K562 (cell line): ENCODE data around the gene CDC42EP2. TPM values are rescaled to one million over a fixed set of nuclear protein-coding genes. Genes with fewer than 3 reads are reported as not detected.

ENCODE experiments used
- HDAC1 ChIP-seq, 2 experiments: fragments of 450-650 bp; IDR thresholded peaks; 2 replicates each; pipeline ENCODE4 v1.6.1; 2016 to 2017; ENCODE audit warnings: inconsistent platforms in 1 of 2, mild to moderate bottlenecking in 1 of 2, moderate library complexity in 1 of 2
- RBM17 ChIP-seq: fragments of 200-400 bp; formaldehyde crosslinking; IDR thresholded peaks from 2 replicates; pipeline ENCODE4 v1.6.1; 2017; ENCODE audit warnings: low read depth, mild to moderate bottlenecking, low read length, borderline replicate concordance
- RHOXF2B ChIP-seq: fragments of 250-450 bp; sonication (Bioruptor Pico); conservative IDR thresholded peaks from 2 replicates; pipeline ENCODE4 v1.5.1; 2021
- polyA plus RNA-seq, 8 experiments: library from polyadenylated mRNA; depleted of rRNA in 4 of 8; stranded (reverse) in 5 of 8; unstranded in 3 of 8; fragments of >200 nt; fragmentation: Nextera tagmentation in 2 of 8; fragmentation: Illumina TruSeq in 1 of 8; extraction: Ambion mirVana in 2 of 8; extraction: Trizol in 1 of 8; gene quantifications; 2 replicates each; pipeline versions ENCODE4 v1.2.1 to v1.2.3, GENCODE V29; 2011 to 2014; ENCODE audit warnings: inconsistent platforms in 1 of 8, missing spikeins in 1 of 8
- total RNA-seq, 7 experiments: library from RNA; depleted of rRNA in 6 of 7; stranded (reverse); fragments of >200 nt in 6 of 7; fragmentation: Illumina TruSeq in 2 of 7; extraction: Trizol in 2 of 7; gene quantifications; 2 replicates each; pipeline versions ENCODE4 v1.2.1 to v1.2.3, GENCODE V29; 2011 to 2021; ENCODE audit warnings: low replicate concordance in 1 of 7
- TF ChIP-seq, protein P1 (sequence below), 2 experiments: fragments of 450-650 bp in 1 of 2; sonication (generic) in 1 of 2; formaldehyde crosslinking in 1 of 2; IDR thresholded peaks; 2 replicates each; pipeline versions ENCODE4 v1.7.1 to v1.9.0; 2016 to 2022; ENCODE audit warnings: inconsistent platforms in 1 of 2, mild to moderate bottlenecking in 1 of 2, missing genetic modification reagents in 1 of 2
- TF ChIP-seq, protein P2 (sequence below), 2 experiments: fragments of 450-650 bp; conservative IDR thresholded peaks; 2 replicates each; pipeline ENCODE4 v1.6.1; 2017; ENCODE audit warnings: mild to moderate bottlenecking in 2 of 2, moderate library complexity in 2 of 2
- TF ChIP-seq, protein P3 (sequence below): fragments of 450-650 bp; IDR thresholded peaks from 2 replicates; pipeline ENCODE4 v1.7.1; 2018; ENCODE audit warnings: mild to moderate bottlenecking, low read depth; ENCODE audit not compliant: partially characterized antibody
- TF ChIP-seq, protein P4 (sequence below): sonication (generic); formaldehyde crosslinking; IDR thresholded peaks from 2 replicates; pipeline ENCODE4 v1.8.1; 2023; ENCODE audit warnings: mild to moderate bottlenecking, missing genetic modification reagents

CDC42EP2 gene
- total and polyA plus RNA-seq, 9 of the 15 experiments (the other 6 are each of a cell fraction or from before 2014, with no cell fraction given) = 0.27 to 3.5 (median 0.83) TPM; not detected in 1

DNA sequence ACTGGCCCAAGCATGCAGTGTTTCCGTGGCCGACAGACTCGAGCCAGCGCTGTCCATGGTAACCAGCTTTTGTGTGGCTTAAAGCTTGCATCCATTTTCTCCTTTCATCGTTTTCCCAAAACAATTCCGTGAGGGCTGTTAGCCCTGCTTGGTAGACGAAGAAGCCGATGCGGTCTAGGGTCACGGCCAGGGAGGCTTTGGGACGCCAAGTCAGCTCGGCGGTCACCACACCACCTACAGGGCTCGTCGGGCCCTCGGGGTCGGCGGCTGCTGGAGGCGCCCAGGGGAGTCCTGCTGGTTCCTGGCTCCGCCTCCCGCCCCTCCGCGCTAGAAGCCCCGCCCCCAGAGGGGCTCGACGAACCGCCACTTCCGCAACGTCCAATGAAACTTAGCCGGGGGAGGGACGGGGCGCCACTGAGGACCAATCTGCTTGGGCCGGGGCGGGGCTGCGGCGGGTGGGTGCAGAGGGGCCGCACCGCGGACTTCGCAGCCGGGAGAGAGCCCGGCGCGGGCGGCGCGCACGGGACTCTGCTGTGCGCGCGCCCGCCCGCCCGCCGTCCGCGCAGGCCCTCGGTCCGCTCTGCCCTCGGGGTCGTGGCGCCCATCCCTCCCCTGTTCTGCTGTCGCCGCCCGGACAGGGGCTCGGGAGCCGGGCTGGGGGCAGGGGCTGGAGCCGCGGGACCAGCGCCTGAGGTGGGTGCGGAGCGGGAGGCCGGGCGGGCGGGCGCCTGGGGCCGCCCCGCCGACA is 39.8 kb downstream of the CDC42EP2 start, which contains the start of gene TIGD3 (continued):
- TF ChIP-seq, protein P1, sequence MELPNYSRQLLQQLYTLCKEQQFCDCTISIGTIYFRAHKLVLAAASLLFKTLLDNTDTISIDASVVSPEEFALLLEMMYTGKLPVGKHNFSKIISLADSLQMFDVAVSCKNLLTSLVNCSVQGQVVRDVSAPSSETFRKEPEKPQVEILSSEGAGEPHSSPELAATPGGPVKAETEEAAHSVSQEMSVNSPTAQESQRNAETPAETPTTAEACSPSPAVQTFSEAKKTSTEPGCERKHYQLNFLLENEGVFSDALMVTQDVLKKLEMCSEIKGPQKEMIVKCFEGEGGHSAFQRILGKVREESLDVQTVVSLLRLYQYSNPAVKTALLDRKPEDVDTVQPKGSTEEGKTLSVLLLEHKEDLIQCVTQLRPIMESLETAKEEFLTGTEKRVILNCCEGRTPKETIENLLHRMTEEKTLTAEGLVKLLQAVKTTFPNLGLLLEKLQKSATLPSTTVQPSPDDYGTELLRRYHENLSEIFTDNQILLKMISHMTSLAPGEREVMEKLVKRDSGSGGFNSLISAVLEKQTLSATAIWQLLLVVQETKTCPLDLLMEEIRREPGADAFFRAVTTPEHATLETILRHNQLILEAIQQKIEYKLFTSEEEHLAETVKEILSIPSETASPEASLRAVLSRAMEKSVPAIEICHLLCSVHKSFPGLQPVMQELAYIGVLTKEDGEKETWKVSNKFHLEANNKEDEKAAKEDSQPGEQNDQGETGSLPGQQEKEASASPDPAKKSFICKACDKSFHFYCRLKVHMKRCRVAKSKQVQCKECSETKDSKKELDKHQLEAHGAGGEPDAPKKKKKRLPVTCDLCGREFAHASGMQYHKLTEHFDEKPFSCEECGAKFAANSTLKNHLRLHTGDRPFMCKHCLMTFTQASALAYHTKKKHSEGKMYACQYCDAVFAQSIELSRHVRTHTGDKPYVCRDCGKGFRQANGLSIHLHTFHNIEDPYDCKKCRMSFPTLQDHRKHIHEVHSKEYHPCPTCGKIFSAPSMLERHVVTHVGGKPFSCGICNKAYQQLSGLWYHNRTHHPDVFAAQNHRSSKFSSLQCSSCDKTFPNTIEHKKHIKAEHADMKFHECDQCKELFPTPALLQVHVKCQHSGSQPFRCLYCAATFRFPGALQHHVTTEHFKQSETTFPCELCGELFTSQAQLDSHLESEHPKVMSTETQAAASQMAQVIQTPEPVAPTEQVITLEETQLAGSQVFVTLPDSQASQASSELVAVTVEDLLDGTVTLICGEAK (IDR thresholded peaks at IDR 0.05) = peak; percentile 44; the same call in 1 of the 2 replicates
- TF ChIP-seq, protein P1 (CRISPR knock-in tag; IDR thresholded peaks at IDR 0.05) = no peak
- TF ChIP-seq, protein P2, sequence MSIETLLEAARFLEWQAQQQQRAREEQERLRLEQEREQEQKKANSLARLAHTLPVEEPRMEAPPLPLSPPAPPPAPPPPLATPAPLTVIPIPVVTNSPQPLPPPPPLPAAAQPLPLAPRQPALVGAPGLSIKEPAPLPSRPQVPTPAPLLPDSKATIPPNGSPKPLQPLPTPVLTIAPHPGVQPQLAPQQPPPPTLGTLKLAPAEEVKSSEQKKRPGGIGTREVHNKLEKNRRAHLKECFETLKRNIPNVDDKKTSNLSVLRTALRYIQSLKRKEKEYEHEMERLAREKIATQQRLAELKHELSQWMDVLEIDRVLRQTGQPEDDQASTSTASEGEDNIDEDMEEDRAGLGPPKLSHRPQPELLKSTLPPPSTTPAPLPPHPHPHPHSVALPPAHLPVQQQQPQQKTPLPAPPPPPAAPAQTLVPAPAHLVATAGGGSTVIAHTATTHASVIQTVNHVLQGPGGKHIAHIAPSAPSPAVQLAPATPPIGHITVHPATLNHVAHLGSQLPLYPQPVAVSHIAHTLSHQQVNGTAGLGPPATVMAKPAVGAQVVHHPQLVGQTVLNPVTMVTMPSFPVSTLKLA (conservative IDR thresholded peaks at IDR 0.05) = peak in 1 of 2 experiments; percentile 68; a peak in 3 of 4 replicates
- TF ChIP-seq, protein P3, sequence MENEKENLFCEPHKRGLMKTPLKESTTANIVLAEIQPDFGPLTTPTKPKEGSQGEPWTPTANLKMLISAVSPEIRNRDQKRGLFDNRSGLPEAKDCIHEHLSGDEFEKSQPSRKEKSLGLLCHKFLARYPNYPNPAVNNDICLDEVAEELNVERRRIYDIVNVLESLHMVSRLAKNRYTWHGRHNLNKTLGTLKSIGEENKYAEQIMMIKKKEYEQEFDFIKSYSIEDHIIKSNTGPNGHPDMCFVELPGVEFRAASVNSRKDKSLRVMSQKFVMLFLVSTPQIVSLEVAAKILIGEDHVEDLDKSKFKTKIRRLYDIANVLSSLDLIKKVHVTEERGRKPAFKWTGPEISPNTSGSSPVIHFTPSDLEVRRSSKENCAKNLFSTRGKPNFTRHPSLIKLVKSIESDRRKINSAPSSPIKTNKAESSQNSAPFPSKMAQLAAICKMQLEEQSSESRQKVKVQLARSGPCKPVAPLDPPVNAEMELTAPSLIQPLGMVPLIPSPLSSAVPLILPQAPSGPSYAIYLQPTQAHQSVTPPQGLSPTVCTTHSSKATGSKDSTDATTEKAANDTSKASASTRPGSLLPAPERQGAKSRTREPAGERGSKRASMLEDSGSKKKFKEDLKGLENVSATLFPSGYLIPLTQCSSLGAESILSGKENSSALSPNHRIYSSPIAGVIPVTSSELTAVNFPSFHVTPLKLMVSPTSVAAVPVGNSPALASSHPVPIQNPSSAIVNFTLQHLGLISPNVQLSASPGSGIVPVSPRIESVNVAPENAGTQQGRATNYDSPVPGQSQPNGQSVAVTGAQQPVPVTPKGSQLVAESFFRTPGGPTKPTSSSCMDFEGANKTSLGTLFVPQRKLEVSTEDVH = no peak
- TF ChIP-seq RBM17 (no peak), RHOXF2B (CRISPR knock-in tag) (no peak), HDAC1 (IDR thresholded peaks at IDR 0.05) (peak in 1 of 2 experiments; percentile 70; a peak in 2 of 4 replicates)
- TF ChIP-seq, protein P4, sequence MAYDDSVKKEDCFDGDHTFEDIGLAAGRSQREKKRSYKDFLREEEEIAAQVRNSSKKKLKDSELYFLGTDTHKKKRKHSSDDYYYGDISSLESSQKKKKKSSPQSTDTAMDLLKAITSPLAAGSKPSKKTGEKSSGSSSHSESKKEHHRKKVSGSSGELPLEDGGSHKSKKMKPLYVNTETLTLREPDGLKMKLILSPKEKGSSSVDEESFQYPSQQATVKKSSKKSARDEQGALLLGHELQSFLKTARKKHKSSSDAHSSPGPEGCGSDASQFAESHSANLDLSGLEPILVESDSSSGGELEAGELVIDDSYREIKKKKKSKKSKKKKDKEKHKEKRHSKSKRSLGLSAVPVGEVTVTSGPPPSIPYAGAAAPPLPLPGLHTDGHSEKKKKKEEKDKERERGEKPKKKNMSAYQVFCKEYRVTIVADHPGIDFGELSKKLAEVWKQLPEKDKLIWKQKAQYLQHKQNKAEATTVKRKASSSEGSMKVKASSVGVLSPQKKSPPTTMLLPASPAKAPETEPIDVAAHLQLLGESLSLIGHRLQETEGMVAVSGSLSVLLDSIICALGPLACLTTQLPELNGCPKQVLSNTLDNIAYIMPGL (CRISPR knock-in tag) = 0 out of 2 replicates have a peak, but pooled peaks have one; percentile 7
